ENCODE measurements around the gene HOXD11.

DNA sequence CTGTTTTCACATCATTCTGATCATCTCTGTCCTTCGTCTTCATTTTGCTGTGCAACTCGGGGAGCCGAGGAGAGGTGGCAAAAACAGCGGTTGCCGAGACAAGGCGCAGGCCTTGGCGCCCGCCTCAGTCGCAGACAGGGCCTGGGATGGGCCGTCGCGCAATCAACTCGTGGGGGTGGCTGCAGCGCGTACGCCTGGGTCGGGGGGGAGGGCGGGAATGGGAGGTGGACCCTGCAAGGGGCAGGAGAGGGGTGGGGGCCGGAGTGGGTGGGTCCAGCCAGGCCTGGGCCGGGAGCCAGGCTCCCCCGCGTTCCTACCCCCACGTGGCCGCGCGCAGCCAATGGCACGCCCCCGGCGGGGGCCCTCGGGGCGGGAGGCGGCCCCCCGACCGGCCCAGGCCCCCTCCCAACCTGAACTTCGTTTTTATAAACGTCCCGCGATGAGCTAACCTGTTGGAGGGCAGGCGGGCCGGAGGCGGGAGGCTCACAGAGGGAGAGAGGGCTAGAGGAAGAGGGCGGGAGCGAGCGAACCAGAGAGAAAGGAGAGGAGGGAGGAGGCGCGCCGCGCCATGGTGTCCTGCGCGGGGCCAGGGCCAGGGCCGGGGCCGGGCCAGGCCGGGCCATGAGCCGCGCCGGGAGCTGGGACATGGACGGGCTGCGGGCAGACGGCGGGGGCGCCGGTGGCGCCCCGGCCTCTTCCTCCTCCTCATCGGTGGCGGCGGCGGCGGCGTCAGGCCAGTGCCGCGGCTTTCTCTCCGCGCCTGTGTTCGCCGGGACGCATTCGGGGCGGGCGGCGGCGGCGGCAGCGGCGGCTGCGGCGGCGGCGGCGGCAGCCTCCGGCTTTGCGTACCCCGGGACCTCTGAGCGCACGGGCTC is 14.6 kb upstream of the HOXD11 start, which contains the start of gene HOXD13:
- TF ChIP-seq, protein P1, sequence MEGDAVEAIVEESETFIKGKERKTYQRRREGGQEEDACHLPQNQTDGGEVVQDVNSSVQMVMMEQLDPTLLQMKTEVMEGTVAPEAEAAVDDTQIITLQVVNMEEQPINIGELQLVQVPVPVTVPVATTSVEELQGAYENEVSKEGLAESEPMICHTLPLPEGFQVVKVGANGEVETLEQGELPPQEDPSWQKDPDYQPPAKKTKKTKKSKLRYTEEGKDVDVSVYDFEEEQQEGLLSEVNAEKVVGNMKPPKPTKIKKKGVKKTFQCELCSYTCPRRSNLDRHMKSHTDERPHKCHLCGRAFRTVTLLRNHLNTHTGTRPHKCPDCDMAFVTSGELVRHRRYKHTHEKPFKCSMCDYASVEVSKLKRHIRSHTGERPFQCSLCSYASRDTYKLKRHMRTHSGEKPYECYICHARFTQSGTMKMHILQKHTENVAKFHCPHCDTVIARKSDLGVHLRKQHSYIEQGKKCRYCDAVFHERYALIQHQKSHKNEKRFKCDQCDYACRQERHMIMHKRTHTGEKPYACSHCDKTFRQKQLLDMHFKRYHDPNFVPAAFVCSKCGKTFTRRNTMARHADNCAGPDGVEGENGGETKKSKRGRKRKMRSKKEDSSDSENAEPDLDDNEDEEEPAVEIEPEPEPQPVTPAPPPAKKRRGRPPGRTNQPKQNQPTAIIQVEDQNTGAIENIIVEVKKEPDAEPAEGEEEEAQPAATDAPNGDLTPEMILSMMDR (IDR thresholded peaks at IDR 0.05; ENCODE audit: low read depth, low read length, poor library complexity, severe bottlenecking), result no peak
- TF ChIP-seq EZH2phosphoT487 (IDR thresholded peaks at IDR 0.05; ENCODE audit: borderline replicate concordance, low read length), result no peak

All from DOHH2 (cell line).